HG03342 (cell line): ENCODE results near the gene CCT3.
"Not testable (repeated sequence)": the region's sequence is repeated elsewhere in the genome, so short reads cannot be mapped to it uniquely, and the experiment has no call there.

Experiments used
- ATAC-seq: cut with Tn5 transposase; IDR thresholded peaks from one replicate; pipeline ENCODE4 v1.9.1; 2021; ENCODE audit warnings: mild to moderate bottlenecking, moderate library complexity; ENCODE audit not compliant: unreplicated experiment

Gene CCT3

DNA sequence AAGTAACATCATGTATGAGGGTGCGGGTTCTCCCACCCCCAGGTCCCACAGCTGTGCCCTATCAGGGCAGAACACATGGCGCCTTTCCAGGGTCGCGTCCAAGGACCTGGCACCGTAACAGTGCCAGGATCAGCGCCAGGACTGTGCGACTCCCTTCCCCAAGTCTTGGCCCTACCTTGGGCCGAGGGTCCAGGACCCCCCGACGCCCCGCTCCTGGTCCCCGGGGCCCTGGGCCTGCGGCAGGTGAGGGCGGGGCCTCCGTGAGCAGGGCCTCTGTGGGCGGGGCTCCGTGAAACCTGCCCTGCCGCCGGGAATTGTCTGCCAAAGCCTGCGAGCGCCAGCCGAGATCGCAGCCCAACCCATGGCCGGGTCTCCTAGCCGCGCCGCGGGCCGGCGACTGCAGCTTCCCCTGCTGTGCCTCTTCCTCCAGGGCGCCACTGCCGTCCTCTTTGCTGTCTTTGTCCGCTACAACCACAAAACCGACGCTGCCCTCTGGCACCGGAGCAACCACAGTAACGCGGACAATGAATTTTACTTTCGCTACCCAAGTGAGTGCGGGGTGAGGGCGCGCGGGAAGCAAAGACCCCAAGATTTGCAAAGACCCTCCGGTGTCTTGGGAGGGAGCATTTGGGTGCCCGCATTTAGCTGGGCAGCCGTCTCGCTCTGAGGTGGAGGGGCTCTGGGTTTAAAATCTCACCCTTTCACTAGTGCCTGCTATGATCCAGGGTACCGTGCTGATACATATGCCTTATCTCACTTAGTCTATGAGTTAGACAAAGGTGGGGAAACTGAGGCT, 31.0 kb upstream of the CCT3 start, which contains the start of gene RHBG:
Gene RHBG (plus strand): TSS at position 323 of the 796 bp plus-strand sequence. CDS start 39 bp downstream, at position 362.
- no peak for ATAC-seq

DNA sequence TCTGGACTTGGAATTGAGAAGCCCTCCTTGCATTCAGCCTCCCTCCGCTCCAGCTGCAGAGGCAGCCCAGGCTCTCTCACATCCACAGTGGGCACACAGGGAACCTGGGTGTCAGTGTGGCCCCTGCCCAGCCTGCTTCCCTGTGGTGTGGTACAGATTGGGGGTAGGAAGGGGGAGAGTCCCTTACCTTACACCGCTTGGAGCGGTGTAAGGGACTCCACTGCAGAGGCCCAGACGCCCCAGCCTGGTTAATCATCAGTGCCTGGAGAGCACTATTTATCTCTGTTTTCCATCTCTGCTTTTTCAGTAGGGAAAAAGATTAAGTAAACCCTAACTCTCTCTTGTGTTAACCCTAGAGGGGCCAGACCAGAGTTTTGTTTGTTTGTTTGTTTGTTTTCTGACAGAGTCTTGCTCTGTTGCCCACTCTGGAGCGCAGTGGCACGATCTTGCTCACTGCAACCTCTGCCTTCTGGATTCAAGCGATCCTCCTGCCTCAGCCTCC, 30.1 kb upstream of the CCT3 start:
- ATAC-seq: no peak

DNA sequence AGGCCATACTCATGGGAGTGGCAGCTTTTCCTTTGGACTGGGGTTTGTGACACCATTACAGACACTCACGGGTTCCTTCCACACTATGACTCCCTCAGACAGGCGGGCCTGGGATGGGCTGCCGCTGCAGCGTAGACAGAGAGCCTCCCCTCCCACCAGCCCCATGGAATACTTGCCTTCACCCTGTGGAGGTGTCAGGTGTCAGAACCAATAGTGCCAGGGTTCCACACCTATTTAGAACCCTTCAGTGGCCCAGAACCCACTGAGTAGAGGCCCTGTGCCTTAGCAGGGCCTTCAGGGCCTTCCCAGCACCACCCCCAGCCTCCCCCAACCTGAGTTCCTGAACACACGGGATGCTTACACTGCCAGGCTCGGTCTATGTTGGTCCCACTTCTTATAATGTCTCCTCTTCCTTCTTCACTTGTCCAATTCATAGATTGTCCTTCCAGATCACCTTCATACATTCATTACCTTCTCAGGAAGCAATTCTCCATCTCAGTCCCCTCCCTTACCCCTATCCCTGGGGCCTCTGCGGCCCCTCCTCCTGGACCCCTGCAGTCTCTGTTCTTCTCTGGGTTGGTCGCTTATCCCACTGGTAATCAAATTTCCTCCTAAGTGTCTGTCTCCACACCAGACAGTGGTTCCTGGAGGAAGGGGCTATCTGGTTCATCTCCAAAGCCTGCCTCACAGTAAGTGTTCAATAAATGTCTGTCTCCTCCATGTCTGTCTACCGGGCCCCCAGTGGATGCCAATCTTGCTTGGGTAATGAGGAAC, 29.5 kb upstream of the CCT3 start:
- no peak for ATAC-seq

DNA sequence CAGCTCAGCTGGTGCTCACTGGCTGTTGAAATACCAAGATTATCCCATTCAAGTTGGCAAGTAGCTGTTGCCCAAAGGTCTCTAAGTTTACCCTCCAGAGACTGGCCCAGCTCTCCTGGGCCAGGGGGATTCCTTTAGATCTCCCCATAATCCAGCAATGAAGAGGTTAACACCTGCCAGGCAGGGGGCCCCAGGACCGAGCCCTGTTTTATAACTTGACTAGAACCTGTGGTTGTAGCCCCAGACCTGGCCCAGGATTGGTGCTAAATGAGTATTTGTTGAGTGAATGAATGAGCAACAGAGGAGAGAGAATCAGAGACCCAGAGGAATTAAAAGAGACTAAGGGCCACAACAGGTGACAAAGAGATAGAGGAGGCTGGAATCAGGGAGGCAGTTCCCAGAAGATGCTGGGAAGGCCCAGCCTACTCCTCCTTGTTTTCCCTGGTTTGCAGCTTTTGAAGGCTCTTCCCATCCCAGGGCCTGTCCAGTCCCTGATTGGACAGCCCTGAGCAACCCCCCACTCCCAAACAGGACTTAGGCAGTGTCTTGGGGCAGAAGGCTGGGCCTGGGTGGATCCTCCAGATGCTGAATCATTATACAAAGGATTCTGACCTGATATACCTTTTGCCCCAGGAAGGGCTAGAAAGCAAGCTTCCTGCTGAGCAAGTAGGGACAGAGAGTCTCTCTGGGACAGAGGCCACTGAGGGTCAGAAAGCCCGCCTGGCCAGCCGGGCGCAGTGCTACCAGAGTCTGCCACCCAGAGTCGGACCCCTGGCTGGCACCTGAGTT, 28.5 kb upstream of the CCT3 start:
- ATAC-seq: no peak

DNA sequence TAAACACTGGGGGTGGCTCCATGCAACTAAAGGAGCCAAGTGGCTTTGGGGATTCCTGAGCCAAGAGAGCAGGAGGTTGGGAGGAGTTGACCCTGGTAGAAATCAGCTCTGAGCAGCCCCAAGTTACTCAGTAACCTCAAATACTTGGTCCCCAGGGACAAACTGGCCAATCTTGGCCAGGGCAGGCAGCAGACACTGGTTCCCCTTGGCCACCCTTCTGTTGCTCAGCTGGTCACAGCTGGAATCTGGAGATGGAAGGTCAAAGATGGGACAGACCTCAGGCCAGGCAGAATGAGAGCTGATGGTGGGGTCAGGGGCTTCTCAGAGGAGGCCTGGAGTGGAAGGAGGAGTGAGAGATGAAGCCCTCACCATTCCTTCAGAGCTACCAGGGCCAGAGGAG, 27.7 kb upstream of the CCT3 start:
- ATAC-seq: no peak

DNA sequence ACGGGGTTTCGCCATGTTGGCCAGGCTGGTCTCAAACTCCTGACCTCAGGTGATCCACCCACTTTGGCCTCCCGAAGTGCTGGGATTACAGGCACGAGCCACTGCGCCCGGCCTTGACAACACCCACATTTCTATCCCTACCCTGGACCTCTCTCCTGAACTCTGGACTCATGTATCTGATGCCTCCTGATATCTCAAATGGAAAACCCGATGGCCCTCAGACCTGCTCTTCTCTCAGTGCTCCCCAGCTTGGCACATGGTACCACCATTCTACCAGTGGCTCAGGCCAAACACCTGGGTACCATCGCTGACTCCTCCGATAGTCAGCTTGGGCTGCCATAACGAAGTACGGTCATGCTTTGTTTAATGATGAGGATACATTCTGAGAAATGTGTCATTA, 22.4 kb upstream of the CCT3 start:
- ATAC-seq: no peak

DNA sequence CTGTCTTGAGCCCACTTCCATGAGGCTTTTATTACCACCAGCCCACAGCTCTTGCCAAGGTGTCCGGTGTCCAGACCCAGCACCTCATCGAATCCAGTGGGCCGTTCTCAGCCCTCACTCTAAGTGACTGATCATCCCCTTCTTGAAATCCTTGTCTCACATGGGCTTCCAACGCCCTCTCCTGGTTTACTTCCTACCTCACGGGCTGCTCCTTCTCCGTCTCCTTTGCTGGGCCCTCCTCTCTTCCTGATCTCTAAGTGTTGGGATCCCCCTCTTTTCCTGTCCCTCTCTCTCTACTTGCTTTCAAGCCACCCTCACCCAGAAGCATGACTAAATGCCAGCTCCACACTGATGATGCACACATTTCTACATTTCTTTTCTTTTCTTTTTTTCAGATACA, 21.9 kb upstream of the CCT3 start:
- ATAC-seq: no peak

DNA sequence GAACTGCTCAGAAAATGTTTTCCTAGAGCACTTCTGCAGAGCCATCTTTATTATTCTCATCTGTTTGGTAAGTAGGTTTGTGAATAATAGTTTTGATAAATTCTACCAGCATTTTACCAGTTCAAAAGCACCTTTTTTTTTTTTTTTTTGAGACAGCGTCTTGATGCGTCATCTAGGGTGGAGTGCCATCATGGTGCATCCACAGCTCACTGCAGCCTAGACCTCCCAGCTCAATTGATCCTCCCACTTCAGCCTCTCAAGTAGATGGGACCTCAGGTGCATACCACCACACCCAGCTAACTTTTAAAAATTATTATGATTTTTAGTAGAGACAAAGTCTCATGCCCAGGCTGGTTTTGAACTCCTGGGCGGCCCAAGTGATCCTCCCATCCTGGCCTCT, 21.2 kb upstream of the CCT3 start:
- no peak for ATAC-seq

DNA sequence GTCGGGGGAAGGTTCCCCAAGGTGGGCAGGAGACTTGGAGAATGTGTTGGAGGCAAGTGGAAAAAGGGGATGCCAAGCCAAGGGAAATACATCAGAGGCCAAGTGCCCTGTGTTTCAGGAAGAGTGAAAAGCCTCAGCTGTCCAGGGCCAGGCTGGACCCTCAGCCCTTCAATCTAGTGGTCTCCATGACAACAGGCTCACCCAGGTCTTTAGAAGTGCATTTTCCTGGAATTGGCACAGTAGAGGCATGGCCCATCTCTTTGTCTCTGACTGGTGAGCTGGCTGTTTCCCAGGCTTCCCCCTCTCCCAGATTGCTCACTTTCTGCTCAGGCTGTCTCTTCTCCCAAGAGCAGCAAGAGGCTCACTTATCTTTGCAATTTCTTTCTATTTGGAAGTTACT, 20.5 kb upstream of the CCT3 start:
- ATAC-seq: no peak

DNA sequence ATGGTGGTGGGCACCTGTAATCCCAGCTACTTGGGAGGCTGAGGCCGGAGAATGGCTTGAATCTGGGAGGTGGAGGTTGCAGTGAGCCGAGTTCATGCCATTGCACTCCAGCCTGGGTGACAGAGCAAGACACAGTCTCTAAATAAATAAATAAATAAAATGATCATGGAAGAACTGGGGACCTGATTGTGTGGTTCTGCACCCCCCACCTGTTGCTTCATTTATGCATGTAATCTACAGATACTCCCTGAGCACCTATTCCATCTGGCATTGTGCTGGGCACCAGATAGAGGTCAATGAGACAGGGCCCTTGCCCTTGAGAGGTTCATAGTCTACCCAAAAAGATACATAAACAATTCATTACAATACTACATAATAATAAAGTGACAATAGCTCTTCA, 19.9 kb upstream of the CCT3 start:
- ATAC-seq: no peak

DNA sequence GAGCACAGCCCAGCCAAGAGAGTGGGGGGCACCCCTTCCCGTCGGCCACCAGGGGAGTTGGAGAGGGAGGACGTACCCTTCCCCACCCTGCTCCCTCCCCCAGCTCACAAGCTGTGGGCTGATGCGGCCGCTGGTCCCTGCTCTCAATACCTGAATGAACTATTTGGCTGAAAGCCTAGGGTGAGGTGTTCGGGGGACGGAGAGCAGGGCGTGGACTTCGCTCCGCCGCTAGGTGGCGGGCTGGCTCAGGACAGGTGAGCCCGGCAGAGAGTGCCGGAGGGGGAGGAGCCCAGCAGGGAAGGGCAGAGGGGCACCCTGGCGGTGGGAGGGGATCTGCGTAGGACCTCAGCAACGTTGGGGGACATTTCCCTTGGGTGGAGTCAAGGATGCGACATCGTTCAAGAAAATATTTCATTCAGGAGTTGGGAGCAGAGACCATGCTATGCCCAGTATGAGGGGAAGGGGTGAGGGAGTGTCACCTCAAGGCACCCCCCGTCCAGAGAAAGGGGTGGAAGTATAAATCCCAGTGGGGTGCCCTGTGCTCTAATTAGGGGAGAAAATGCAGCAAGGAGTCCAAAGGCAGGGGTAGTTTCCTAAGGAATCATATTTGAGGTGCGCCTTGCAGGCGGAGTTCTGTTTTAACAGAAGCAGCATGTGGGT, 18.9 kb upstream of the CCT3 start:
- no peak for ATAC-seq

DNA sequence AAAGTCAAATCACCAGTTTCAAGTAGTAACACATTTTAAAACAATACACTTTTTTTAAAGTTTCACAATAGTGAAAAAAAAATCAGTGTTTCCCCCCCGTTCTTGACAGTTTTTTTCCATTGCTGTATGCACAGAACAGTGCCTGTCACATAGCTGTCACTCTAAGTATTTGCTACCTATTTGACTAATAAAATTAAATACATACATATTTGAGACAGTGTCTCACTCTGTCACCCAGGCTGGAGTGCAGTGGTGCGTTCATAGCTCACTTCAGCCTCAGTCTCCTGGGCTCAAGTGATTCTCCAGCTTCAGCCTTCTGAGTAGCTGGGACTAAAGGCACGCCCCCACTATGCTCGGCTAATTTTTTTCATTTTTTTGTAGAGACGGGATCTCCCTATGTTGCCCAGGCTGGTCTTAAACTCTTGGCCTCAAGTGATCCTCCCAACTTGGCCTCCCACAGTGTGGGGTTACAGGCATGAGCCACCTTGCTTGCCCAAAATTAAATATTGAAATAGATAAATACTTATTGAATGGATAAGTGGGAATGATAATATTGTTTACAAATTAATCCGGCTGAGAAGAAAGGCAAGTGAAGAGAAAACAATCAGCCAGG, 18.3 kb upstream of the CCT3 start:
- ATAC-seq: no peak

DNA sequence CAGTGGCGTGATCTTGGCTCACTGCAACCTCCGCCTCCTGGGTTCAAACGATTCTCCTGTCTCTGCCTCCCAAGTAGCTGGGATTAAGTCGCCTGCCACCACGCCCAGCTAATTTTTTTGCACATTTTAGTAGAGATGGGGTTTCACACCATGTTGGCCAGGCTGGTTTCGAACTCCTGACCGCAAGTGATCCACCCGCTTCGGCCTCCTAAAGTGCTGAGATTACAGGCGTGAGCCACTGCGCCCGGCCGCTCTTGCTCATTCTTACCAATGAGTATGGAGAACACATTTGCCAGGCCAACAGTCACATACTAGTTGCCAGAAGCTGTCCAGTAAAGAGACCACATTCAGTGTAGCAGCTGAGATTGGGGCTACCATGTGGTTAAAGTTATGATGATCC, 14.4 kb upstream of the CCT3 start:
- not testable (repeated sequence) for ATAC-seq

DNA sequence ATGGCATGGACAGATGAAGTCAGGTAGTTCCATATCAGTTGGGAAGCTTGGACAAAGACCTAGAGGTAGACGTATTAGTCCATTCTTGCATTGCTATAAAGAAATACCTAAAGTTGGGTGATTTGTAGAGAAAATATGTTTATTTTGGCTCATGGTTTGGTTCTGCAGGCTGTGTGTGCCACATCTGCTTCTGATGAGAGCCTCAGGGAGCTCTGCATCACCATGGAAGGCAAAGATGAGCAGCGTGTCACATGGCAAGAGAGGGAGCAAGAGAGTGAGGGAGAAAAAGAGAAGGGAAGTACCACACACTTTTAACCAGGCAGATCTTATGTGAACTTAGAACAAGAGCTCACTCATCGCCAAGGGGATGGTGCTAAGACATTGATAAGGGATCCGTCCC, 9.2 kb upstream of the CCT3 start:
- ATAC-seq: no peak

DNA sequence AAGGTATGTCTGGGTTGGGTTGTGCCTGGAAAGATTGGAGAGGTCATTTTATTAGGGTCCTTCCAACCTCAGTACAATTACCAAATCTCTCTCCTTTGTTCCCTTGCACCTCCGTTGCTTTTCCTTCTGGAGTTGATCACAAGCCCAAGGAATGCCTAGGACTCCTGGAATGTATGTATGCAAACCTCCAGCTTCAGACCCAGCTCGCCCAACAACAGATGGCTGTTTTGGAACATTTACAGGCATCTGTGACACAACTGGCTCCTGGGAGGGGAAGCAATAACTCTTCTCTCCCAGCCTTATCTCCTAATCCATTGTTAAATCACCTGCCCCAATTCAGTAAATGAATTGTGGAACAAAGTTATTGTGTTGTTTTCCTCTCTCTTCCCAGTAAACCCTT, 8.5 kb upstream of the CCT3 start:
- ATAC-seq: no peak

DNA sequence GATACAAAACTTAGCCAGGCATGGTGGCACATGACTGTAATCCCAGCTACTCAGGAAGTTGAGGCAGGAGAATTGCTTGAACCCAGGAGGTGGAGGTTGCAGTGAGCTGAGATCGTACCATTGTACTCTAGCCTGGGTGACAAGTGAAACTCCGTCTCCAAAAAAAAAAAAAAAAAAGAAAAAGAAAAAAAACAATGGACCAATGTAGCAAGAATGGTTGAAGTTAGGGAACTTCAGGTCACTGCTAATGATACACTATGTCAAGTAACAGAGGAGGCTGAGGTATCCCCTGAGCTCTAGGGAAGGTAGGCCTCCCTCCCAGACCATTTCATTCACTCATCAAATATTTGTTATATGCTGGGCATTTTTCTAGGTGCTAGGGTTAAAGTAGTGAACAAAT, 7.9 kb upstream of the CCT3 start:
- ATAC-seq: not testable (repeated sequence)

DNA sequence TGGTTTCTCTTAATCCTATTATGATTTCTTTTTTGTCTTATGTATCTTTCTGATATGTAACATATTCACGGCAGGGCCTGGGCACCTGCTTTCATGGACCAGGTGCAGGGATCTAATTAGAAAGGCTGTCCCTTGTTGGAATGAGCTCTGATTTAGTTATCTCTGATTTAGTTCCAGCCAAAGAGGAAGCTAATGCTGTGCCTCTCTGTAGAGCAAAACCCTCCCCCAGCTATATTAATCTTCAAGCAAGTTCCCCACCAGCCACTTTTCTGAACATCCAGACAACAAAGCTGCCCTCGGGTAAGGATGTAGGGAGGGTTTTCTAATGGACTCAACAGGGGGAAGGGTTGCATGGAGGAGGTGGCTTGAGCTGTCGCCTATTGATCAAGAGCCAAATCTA, 6.3 kb upstream of the CCT3 start:
- ATAC-seq: no peak

DNA sequence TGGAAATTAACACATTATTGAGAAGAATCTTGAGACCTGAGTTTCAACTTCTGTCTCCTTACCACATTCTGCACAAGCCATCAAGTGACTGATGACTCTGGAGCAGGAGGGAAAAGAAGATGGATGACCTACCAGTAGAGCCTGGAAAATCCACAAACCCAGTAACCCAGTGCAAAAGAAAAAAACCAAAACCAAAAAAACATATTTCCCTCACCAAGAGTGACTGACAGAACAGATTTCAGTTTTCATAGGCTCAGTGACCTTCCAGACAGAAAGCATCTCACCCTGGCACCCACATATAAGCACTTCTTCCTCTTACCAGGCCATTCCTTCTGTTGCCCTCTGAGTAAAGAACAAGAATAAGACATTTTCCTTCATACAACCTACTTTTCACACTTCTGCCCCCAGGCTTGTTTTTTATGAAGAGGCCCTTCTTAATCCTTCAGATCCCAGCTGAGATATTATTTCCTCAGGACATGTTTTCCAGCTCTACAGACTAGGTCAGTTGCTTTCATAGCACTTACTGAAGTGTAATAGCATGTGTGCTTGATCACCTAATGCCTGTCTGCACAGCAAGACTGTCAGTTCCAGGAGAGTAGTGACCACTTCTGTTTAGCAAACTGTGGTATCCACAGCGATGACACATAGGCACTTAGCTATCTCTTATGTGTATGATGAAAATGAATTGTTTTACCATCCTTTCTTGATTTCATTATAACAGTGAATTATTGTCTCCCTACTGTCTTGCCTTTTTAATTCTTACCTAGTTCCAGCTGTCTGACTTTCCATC, 4.3 kb upstream of the CCT3 start:
- no peak for ATAC-seq

DNA sequence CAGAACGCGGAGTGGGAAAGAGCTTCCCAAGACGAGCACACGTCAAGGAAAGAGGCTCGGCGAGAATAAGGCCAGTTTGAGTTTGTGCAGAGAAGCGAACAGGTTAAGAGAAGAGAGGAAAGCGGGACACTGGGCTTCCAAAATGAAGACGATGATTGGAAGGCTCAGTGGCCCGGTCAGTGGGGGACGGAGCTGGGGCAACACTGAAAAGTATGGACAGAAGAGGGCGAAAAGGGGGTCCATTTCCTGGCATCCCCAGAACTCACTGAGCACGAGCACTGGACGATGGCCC, 258 bp downstream of the CCT3 start:
- no peak for ATAC-seq
